ENCODE measurements around the gene PLEK.
A peak's percentile ranks its signal among the peaks of the same experiment; 100 is the strongest.

The PLEK gene

DNA sequence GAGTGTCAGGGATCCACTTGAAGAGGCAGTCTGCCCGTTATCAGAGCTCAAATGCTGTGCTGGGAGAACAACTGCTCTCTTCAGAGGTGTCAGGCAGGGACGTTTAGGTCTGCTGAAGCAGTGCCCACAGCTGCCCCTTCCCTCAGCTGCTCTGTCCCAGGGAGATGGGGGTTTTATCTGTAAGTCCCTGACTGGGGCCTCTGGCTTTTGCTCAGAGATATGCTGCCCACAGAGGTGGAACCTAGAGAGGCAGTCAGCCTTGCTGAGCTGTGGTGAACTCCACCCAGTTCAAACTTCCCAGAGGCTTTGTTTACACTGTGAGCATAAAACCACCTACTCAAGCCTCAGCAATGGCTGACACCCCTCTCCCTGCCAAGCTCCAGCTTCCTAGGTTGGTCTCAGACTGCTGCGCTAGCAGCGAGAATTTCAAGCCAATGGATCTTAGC is 38.1 kb downstream of the PLEK start:
- peaks cover 30% of the 10 kb centered on the region for H3K9me3 Mint-ChIP-seq
- H3K4me3 Mint-ChIP-seq = no peak overlapping the region
- H3K27me3 Mint-ChIP-seq (ENCODE audit: low read depth) = peaks cover 25% of the 10 kb centered on the region
- H3K27ac Mint-ChIP-seq = no peak overlapping the region
- peaks cover 3% of the 10 kb centered on the region for H3K4me1 Mint-ChIP-seq
- TF ChIP-seq, protein P1, sequence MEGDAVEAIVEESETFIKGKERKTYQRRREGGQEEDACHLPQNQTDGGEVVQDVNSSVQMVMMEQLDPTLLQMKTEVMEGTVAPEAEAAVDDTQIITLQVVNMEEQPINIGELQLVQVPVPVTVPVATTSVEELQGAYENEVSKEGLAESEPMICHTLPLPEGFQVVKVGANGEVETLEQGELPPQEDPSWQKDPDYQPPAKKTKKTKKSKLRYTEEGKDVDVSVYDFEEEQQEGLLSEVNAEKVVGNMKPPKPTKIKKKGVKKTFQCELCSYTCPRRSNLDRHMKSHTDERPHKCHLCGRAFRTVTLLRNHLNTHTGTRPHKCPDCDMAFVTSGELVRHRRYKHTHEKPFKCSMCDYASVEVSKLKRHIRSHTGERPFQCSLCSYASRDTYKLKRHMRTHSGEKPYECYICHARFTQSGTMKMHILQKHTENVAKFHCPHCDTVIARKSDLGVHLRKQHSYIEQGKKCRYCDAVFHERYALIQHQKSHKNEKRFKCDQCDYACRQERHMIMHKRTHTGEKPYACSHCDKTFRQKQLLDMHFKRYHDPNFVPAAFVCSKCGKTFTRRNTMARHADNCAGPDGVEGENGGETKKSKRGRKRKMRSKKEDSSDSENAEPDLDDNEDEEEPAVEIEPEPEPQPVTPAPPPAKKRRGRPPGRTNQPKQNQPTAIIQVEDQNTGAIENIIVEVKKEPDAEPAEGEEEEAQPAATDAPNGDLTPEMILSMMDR (IDR thresholded peaks at IDR 0.05; ENCODE audit: unreplicated experiment in 3 of 3) = no peak
- no peaks in the 10 kb centered on the region for H3K36me3 Mint-ChIP-seq (ENCODE audit: low read depth)

DNA sequence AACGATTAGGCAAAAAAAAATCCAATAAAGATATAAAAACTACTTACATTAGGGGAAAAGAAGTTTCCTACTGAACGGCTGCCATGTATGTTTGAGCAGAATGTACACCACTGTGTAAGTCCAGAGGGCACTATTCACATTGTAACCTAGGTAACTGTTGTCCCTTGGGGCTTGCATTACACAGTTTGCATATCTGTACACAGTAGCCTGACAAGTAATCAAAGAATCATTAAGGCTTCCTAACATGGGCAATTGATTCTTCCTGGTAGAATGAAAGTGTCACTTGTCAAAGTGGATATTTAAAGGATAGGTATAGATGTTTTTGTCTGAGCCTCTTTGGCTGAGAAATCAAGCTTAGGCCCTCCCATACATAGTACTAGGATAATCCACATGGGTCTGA is 39.1 kb downstream of the PLEK start:
- Mint-ChIP-seq H3K36me3 (ENCODE audit: low read depth) (no peaks in the 10 kb centered on the region), H3K4me3 (no peak overlapping the region), H3K27ac (no peak overlapping the region), H3K27me3 (ENCODE audit: low read depth) (peaks cover 25% of the 10 kb centered on the region), H3K4me1 (peaks cover 3% of the 10 kb centered on the region), H3K9me3 (peaks cover 23% of the 10 kb centered on the region)
- TF ChIP-seq, protein P1 (IDR thresholded peaks at IDR 0.05; ENCODE audit: unreplicated experiment in 3 of 3) = no peak

DNA sequence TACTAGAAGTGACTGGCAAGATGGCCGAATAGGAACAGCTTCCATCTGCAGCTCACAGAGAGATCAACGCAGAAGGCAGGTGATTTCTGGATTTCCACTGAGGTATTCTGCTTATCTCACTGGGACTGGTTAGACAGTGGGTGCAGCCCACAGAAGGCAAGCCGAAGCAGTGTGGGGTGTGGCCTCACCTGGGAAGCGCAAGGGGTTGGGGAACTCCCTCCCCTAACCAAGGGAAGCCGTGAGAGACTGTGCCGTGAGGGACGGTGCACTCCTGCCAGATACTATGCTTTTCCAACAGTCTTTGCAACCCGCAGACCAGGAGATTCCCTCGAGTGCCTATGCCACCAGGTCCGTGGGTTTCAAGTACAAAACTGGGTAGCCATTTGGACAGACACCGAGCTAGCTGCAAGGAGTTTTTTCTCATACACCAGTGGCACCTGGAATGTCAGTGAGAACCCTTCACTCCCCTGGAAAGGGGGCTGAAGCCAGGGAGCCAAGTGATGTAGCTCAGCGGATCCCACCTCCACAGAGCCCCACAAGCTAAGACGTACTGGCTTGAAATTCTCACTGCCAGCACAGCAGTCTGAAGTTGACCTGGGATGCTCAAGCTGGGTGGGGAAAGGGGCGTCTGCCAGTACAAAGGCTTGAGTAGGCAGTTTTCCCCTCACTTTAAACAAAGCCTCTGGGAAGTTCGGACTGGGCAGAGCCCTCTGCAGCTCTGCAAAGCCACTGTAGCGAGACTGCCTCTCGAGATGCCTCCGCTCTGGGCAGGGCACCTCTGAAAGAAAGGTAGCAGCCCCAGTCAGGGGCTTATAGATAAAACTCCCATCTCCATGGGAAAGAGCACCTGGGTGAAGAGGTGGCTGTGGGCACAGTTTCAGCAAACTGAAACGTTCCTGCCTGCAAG is 40.1 kb downstream of the PLEK start:
- Mint-ChIP-seq H3K4me3 (peak overlapping the region in 2 of 3 experiments; percentile 26 to 63), H3K4me1 (peaks cover 3% of the 10 kb centered on the region), H3K27ac (no peak overlapping the region), H3K36me3 (ENCODE audit: low read depth) (no peaks in the 10 kb centered on the region), H3K9me3 (peaks cover 17% of the 10 kb centered on the region), H3K27me3 (ENCODE audit: low read depth) (peaks cover 19% of the 10 kb centered on the region)
- TF ChIP-seq, protein P1 (IDR thresholded peaks at IDR 0.05; ENCODE audit: unreplicated experiment in 3 of 3) = no peak

DNA sequence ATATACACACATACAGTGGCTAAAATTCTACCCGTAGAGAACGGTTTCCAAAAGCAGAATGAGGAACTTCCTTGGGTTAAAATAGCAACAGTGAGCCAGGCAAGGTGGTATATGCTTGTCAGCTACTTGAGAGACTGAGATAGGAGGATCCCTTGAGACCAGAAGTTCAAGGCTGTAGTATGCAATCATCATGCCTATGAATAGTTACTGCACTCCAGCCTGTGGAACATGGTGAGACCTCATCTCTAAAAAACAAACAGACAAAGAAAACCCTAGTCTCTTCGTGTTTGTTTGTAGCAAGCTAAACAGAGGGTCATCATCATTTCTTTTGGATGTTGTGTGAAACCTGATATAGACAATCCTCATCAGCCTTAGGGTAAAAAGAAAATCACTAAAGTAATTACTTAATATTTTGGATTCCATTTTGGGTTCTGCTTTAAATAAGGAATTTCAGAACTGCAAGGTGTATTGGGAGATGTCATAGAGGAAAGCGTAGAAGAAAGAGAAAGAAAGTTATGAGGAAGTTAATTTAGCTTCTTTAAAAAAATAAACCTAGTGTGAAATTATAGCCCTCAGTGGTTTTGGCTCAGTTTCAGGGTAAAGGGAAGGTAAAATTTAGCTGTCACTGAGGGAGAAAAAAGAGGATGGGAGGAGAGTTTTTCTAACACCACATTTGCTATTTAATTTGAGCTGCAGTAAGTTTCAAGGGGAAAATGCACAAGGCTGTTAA is 46.5 kb downstream of the PLEK start:
- H3K36me3 Mint-ChIP-seq (ENCODE audit: low read depth) = no peaks in the 10 kb centered on the region
- no peaks in the 10 kb centered on the region for H3K4me1 Mint-ChIP-seq
- TF ChIP-seq, protein P1 (IDR thresholded peaks at IDR 0.05; ENCODE audit: unreplicated experiment in 3 of 3) = no peak
- peaks cover 4% of the 10 kb centered on the region for H3K27me3 Mint-ChIP-seq (ENCODE audit: low read depth)
- no peak overlapping the region for H3K27ac Mint-ChIP-seq
- H3K4me3 Mint-ChIP-seq = no peak overlapping the region
- H3K9me3 Mint-ChIP-seq = peaks cover 4% of the 10 kb centered on the region

DNA sequence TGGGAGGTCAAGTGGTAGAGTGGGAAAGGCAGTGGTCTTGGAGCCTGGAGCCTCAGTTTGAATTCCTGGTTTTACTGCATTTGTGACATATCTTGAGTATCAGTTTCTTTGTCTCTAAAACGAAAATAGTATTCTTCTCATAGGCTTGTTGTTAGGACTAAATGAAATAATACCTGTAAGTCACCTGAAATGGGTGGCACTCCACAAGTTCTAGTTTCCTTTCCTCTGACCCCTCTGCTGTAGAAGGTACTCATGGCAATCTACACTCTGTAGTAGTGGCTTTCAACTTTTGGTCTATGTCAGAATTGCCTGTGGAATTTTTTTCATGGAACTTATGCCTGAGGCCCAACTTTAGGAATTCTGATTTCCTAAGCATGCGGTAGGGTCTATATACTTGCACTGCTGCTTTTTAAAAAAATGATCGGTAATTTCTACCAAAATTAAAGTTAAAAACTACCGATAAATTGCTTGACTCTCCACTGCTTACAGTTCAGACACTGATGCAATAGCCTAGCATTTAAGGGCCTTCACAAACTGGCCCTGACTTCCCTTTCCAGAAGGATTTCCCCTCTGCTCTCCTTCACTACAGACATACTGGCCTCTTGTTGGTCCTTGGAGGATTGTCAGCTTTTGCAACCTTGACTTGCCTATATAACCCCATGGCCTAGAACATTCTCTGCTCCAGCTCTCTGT is 47.2 kb downstream of the PLEK start:
- H3K36me3 Mint-ChIP-seq (ENCODE audit: low read depth) = no peaks in the 10 kb centered on the region

More for the DNA sequence above, 47.2 kb downstream of the PLEK start:
- Mint-ChIP-seq H3K4me1 (no peaks in the 10 kb centered on the region), H3K27me3 (ENCODE audit: low read depth) (peaks cover 4% of the 10 kb centered on the region), H3K4me3 (no peak overlapping the region), H3K9me3 (peaks cover under 1% of the 10 kb centered on the region), H3K27ac (no peak overlapping the region)
- TF ChIP-seq, protein P1 (IDR thresholded peaks at IDR 0.05; ENCODE audit: unreplicated experiment in 3 of 3) = no peak
